Activated naive CD8-positive, alpha-beta T cell (primary cell): ENCODE results near the gene FAM151B.
A peak's percentile ranks its signal among the peaks of the same experiment; 100 is the strongest.
"Not testable (repeated sequence)": the region's sequence is repeated elsewhere in the genome, so short reads cannot be mapped to it uniquely, and the experiment has no call there.

Experiments used
- H3K27ac Mint-ChIP-seq: one replicate; pipeline ENCODE4 v1.8.0; 2021; ENCODE audit warnings: mixed read lengths
- H3K27me3 Mint-ChIP-seq: one replicate; pipeline ENCODE4 v1.8.0; 2021; ENCODE audit warnings: mixed read lengths
- H3K36me3 Mint-ChIP-seq: one replicate; pipeline ENCODE4 v1.8.0; 2021; ENCODE audit warnings: mixed read lengths
- H3K4me1 Mint-ChIP-seq: one replicate; pipeline ENCODE4 v1.8.0; 2021; ENCODE audit warnings: low read depth, mixed read lengths
- H3K4me3 Mint-ChIP-seq: one replicate; pipeline ENCODE4 v1.8.0; 2021; ENCODE audit warnings: mild to moderate bottlenecking, mixed read lengths
- H3K9me3 Mint-ChIP-seq: one replicate; pipeline ENCODE4 v1.8.0; 2021; ENCODE audit warnings: low read depth, mixed read lengths

Gene FAM151B, protein sequence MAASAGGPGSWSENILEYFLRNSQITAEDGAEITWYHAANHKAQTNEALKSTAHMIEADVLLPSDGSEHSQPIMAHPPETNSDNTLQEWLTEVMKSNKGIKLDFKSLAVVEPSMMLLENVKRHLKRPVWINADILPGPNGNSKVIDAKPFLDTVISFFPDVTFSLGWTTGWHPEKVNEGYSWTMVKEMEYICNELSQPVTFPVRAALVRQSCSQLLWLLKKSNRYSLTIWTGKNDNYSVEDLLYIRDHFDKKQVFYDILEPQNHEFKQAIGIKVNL

DNA sequence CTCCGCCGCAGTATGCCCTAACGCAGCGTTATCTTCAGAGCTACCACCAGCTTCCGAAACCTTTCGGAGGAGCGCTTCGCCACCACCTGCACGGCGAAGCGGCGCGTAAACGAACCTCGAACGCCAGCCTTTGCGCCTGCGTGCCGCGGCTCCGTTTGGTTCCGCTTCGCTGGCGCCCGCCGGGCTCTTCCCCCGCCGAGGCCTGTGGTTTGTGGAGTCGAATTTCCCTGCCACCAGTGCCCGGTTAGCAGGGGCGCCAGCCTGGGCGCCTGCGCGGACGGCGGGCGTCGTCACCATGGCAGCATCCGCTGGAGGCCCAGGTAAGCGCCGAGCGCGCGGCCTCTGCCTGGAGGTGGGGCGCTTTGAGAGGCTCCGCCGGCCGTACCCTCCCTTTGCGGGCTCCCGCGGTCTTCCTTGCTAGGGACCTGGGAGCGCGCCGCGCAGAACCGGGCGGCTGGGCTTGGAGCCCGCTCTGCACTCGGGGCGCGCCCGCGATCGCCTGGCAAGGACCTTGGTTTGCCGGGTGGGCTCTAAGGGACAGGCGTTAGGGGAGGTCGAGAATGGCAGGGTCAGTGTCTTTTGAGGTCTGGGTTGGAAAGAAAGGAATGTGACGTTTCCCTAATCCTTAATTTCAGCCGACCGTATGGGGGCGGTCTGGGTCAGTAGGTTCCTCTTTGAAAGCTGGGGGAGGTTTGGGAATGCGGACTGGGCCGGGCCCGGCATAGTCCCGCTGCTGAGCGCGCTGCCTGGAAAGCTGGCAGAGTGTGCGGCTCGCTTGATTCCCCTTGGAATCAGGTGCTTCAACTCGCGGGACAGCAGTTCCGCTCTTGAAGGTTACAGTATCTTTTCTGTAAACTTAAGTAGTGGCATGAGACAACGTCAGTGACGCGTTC, at the start of gene FAM151B:
TSS of gene FAM151B (plus strand) at position 272 of the 893 bp plus-strand sequence. CDS start at position 296, 24 bp downstream.
- H3K4me3 Mint-ChIP-seq: peak within 1 kb of the TSS; percentile 89
- peaks cover 4% of the 10 kb centered on the region for H3K36me3 Mint-ChIP-seq
- peaks cover 16% of the 10 kb centered on the region for H3K4me1 Mint-ChIP-seq
- peak within 1 kb of the TSS; percentile 67 for H3K27ac Mint-ChIP-seq
- H3K27me3 Mint-ChIP-seq: no peaks in the 10 kb centered on the region
- H3K9me3 Mint-ChIP-seq: no peaks in the 10 kb centered on the region

DNA sequence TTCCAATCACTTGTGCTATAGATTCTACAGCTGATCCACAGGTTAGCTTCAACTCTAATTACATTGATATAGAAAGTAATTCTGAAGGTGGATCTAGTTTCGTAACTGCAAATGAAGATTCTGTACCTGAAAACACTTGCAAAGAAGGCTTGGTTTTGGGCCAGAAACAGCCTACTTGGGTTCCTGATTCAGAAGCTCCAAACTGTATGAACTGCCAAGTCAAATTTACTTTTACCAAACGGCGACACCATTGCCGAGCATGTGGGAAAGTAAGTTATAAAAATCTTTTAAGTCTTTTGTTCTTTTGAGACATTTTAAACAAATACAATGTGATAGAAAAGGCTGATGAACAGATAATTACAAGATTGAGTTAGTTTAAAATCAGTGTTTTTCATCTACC, 49.2 kb upstream of the FAM151B start:
- Mint-ChIP-seq H3K36me3 (peaks cover 29% of the 10 kb centered on the region), H3K4me1 (no peaks in the 10 kb centered on the region), H3K27ac (no peak overlapping the region)

DNA sequence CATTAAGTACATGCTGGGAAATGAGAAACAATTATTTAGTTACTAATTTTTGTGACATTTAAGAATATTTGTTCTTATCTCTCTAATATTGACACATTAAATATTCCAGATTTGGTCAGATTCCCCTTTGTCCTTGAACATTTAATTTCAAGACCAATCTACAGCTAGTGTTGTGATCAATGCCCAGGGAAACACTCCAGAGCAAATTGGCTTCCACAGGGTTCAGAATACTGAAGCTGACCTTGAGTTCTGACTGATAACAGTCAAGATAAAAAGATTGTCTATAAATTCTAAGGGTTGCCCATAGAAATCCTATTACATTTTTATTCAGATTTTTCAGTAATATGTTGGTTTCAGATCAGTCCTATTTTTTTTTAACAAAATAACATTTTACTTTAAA, 48.7 kb upstream of the FAM151B start:
- H3K4me1 Mint-ChIP-seq: no peaks in the 10 kb centered on the region
- no peak overlapping the region for H3K4me3 Mint-ChIP-seq
- H3K27ac Mint-ChIP-seq: no peak overlapping the region
- no peaks in the 10 kb centered on the region for H3K9me3 Mint-ChIP-seq
- H3K27me3 Mint-ChIP-seq: no peaks in the 10 kb centered on the region
- H3K36me3 Mint-ChIP-seq: peaks cover 29% of the 10 kb centered on the region

More for the DNA sequence above, 49.2 kb upstream of the FAM151B start:
- Mint-ChIP-seq H3K4me3 (no peak overlapping the region), H3K9me3 (no peaks in the 10 kb centered on the region), H3K27me3 (no peaks in the 10 kb centered on the region)

DNA sequence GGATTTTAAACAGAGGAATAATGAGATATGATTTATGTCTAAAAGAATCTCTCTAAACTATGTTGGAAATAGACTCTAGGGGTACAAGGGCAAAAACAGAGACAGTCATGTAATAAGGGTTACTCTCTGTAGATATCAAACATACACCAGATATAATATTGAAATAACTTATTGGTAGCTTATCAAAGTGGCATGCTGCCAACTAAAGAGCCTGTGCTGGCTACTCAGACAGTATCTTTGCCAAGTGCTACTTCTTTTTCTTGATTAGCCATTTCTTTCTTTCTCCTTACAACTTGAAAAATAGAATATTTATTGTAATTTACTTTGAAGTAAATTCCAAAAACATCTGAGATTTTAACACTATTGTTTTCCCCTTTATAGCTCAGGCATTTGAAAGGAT, 45.2 kb upstream of the FAM151B start:
- H3K27ac Mint-ChIP-seq: no peak overlapping the region
- no peaks in the 10 kb centered on the region for H3K4me1 Mint-ChIP-seq
- no peaks in the 10 kb centered on the region for H3K27me3 Mint-ChIP-seq
- H3K4me3 Mint-ChIP-seq: no peak overlapping the region
- H3K36me3 Mint-ChIP-seq: peaks cover 16% of the 10 kb centered on the region
- no peaks in the 10 kb centered on the region for H3K9me3 Mint-ChIP-seq

DNA sequence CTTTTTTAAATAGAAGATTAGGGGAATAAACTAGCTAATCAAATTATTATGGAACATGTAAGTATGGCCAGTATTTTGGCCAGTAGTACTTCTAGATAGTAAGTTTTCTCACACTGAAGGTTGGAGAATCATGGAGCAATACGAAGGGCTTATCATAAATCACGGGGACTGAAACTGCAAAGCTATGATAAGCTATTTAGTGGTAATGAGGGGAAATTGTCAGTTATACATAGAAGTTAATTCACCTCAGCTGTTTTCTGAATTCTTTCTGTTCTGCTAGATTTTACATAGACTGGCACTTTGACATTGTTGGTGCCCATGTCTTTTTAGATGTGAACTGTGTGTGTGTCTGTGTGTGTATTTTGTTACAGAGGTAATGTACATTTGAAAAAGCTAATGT, 34.5 kb upstream of the FAM151B start:
- H3K27ac Mint-ChIP-seq: no peak overlapping the region
- H3K27me3 Mint-ChIP-seq: no peaks in the 10 kb centered on the region
- peaks cover 28% of the 10 kb centered on the region for H3K36me3 Mint-ChIP-seq
- H3K4me3 Mint-ChIP-seq: no peak overlapping the region
- no peaks in the 10 kb centered on the region for H3K9me3 Mint-ChIP-seq
- no peaks in the 10 kb centered on the region for H3K4me1 Mint-ChIP-seq

DNA sequence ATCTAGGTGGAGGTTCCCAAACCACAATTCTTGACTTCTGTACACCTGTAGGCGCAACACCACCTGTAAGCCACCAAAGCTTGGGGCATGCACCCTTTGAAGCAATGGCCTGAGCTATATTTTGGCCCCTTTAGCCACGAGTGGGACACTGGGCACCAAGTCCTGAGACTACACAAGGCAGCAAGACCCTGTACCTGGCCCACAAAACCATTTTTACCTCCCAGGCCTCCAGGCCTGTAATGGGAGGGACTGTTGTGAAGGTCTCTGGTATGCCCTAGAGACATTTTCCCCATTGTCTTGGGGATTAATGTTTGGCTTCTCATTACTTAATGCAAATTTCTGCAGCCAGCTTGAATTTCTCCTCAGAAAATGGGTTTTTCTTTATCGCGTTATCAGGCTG, 24.6 kb upstream of the FAM151B start:
- peaks cover 67% of the 10 kb centered on the region for H3K36me3 Mint-ChIP-seq
- no peaks in the 10 kb centered on the region for H3K27me3 Mint-ChIP-seq
- H3K27ac Mint-ChIP-seq: no peak overlapping the region
- no peaks in the 10 kb centered on the region for H3K4me1 Mint-ChIP-seq
- peaks cover 6% of the 10 kb centered on the region for H3K9me3 Mint-ChIP-seq
- no peak overlapping the region for H3K4me3 Mint-ChIP-seq

DNA sequence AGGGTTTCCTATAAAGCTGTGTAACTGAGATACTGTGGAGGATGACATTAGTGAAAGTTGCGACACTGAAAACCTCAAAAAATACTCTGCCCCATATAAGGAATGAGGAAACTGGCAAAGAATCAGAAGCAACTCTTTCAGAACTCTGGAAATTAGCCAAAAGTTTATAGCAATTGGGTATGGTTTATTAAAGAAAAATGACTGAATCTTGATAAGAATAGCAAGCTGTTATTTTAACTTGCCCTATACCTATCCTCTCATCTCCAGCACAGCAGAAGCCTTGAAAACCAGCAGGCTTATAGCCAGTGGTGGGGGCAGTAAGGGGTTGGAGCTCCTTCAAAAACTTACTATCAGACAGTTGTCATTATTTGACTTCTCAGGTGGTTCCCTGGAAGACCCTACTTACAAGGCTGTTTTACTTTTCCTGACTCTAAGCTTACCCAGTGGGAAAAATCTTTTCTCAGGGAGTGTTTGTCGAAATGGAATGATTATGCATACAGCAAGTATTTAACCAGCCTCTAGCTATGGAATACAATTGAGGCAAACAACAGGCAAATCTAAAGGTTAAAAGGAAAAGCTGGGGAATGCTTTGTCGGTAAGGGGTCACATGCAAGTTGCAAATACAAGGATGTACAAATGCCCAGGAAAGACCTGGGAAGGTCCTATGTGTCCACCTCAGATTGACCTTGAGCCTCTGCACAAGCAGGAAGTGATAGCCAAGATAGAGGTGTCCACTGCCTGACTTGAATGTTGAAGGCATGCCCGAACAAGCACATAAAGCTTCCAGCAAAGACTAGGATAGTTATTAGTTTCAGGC, 21.0 kb upstream of the FAM151B start:
- Mint-ChIP-seq H3K36me3 (peaks cover 64% of the 10 kb centered on the region), H3K27ac (no peak overlapping the region), H3K4me1 (no peaks in the 10 kb centered on the region), H3K27me3 (no peaks in the 10 kb centered on the region), H3K9me3 (peaks cover 12% of the 10 kb centered on the region), H3K4me3 (no peak overlapping the region)

DNA sequence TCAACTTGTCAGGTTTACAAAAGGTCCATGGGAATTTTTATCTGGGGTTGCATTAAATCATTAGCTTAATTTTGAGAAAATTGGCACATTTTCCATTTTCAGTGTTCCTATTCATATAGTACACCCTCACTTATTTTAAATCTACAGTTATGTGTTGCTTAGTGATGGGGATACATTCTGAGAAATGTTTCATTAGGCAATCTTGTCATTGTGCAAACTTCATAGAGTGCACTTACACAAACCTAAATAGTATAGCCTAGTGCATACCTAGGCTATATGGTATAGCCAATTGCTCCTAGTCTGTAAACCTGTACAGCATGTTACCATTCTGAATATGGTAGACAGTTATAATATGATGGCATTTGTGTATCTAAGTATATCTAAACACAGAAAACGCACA, 19.8 kb upstream of the FAM151B start:
- H3K27me3 Mint-ChIP-seq: no peaks in the 10 kb centered on the region
- peaks cover 8% of the 10 kb centered on the region for H3K9me3 Mint-ChIP-seq
- no peak overlapping the region for H3K27ac Mint-ChIP-seq
- H3K4me3 Mint-ChIP-seq: no peak overlapping the region
- H3K36me3 Mint-ChIP-seq: peaks cover 57% of the 10 kb centered on the region
- no peaks in the 10 kb centered on the region for H3K4me1 Mint-ChIP-seq

DNA sequence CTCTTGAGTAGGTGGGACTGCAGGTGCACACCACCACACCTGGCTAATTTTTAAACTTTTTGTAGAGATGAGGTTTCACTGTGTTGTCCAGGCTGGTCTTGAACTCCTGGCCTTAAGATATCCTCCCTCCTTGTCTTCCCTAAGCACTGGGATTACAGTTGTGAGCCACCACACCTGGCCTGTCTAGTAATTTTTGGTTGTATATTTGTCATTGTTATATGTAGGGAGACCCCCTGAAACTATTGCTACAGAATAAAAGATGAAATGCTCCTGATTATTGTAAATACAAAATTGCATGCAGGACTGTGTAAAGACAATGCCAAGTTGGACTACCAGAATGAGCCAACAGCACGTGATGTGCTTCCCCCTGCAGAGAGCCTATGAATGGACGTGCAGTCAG, 17.3 kb upstream of the FAM151B start:
- H3K36me3 Mint-ChIP-seq: peaks cover 47% of the 10 kb centered on the region
- H3K4me1 Mint-ChIP-seq, H3K9me3 Mint-ChIP-seq, H3K4me3 Mint-ChIP-seq, H3K27ac Mint-ChIP-seq, H3K27me3 Mint-ChIP-seq: not testable (repeated sequence)

DNA sequence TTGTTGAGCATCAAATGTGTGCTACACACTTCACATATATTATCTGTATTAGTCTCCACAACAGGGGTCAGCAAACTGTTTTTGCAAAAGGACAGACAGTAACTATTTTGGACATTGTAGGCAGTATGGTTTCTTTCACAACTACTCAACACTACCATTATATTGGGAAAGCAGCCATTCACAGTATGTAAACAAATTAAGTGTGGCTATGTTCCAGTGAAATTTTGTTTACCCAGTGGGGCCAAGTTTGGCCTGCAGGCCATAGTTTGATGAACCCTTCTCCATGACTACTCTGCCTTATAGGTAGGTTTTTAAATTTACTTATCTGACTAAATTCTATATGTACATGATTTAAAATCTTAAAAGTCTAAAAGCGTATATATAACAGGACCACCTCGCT, 13.0 kb upstream of the FAM151B start:
- Mint-ChIP-seq H3K4me1 (no peaks in the 10 kb centered on the region), H3K36me3 (peaks cover 28% of the 10 kb centered on the region), H3K4me3 (no peak overlapping the region), H3K9me3 (peaks cover 3% of the 10 kb centered on the region), H3K27me3 (no peaks in the 10 kb centered on the region), H3K27ac (no peak overlapping the region)

DNA sequence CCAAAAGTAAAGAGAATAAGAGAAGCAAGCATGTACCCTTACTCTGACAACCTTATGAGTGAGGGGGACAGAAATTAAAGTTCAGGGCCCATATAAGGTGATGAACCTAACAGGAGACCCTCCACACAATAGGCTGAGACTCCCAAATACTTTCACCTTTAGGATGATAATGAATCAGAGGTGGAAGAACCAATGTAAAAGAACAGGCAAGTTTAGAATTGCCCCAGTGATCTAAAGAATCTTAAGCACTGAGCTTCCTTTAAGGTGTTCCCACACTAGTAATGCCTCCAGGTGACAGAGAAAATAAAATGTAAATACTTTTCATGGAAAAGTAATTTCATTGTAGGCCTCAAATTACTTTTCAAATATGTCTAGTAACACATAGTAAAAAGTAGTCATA, 8.2 kb upstream of the FAM151B start:
- Mint-ChIP-seq H3K27me3 (no peaks in the 10 kb centered on the region), H3K9me3 (peaks cover 5% of the 10 kb centered on the region), H3K4me1 (peaks cover 1% of the 10 kb centered on the region), H3K36me3 (peaks cover 24% of the 10 kb centered on the region), H3K4me3 (no peak overlapping the region), H3K27ac (no peak overlapping the region)

DNA sequence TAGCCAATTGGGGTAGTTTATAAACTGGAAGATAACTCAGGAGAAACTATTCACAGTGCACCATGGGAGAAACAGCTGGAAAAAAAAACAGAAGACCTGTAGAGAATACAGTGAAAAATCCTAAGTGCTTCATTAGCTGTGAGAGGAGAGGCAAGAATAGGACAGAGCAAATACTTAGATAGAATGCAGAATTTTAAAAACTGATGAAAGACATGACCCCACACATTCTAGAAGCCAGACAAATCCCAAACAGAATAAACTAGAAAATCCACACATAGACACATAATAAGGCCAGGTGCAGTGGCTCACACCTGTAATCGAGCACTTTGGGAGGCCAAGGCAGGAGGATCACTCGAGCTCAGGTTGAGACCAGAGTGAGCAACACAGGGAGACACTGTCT, 7.5 kb upstream of the FAM151B start:
- Mint-ChIP-seq H3K4me1 (peaks cover 1% of the 10 kb centered on the region), H3K27ac (no peak overlapping the region), H3K27me3 (no peaks in the 10 kb centered on the region), H3K36me3 (peaks cover 19% of the 10 kb centered on the region), H3K9me3 (peaks cover 5% of the 10 kb centered on the region), H3K4me3 (no peak overlapping the region)

DNA sequence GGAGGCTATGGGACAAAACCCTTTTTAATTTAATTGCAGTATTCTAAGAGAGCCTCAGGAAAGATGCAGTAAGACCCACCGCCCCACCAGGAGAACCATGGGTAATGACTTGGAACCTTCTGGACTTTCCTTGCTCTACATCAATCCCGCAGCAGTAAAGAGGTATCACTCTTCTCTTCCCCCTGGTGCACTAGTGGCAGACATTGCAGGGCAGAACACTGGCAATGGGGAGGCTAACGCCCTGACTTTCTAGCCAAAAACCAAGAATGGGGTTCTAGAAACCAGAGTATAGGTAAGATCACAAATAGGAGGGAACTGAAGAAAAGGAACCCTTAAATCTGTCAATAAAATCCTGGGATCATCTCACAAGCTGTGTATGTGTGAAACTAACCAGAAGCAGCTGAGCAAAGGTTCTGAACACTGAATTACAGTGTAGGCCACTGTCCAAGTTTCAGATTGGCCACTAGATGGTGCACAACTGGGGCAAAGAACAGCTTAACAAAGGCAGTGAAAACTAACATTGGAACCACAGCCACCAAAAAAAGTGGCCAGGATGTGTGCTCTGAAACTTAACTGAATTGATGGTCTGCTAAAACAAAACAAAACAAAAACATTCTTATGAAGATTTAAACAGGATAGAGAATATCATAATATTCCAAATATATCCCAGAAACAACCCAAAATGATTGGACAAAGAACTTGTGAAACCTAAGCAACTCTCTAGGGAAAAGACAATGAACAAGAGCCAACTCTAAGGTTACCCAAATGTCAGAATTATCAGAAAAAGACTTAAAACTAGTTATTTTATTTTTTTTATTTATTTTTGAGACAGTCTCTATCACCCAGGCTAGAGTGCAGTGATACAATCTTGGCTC, 6.6 kb upstream of the FAM151B start:
- H3K9me3 Mint-ChIP-seq: peaks cover 5% of the 10 kb centered on the region
- peaks cover 1% of the 10 kb centered on the region for H3K4me1 Mint-ChIP-seq
- no peak overlapping the region for H3K4me3 Mint-ChIP-seq
- peaks cover 16% of the 10 kb centered on the region for H3K36me3 Mint-ChIP-seq
- no peaks in the 10 kb centered on the region for H3K27me3 Mint-ChIP-seq
- H3K27ac Mint-ChIP-seq: no peak overlapping the region

DNA sequence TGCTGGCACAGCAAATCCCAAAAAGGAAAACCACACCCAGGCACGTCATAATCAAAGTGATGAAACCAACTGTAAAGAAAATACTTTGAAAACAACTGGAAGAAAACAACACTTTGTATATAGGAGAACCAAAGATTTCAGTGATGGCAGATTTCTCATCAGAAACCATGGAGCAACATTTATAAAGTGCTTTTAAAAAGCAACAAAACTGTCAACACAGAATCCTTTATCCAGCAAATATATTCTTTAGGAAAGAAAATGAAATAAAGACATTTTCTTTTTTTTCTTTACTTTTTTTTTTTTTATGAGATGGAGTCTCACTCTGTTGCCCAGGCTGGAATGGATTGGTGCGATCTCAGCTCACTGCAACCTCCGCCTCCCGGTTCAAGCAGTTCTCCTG, 5.3 kb upstream of the FAM151B start:
- peaks cover 16% of the 10 kb centered on the region for H3K36me3 Mint-ChIP-seq
- no peak overlapping the region for H3K27ac Mint-ChIP-seq
- H3K4me1 Mint-ChIP-seq: peaks cover 9% of the 10 kb centered on the region
- no peaks in the 10 kb centered on the region for H3K27me3 Mint-ChIP-seq
- no peak overlapping the region for H3K4me3 Mint-ChIP-seq
- H3K9me3 Mint-ChIP-seq: peaks cover 5% of the 10 kb centered on the region
